ENCODE data around the gene ANKRD33B.
"Not testable (repeated sequence)": the region's sequence is repeated elsewhere in the genome, so short reads cannot be mapped to it uniquely, and the experiment has no call there.

ANKRD33B gene

DNA sequence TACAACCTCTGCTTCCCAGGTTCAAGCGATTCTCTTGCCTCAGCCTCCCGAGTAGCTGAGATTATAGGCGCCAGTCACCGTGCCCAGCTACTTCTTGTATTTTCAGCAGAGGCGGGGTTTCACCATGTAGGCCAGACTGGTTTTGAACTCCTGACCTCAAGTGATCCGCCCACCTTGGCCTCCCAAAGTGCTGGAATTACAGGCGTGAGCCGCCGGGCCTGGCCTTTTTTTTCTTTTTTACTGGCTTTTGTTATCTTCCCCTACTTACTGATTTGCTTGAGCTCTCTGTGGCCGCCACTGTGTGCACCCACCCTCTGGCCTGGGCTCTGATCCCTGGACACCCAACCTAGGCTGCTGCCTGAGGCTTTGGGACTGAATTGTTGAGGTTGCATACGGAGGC lies 60.3 kb downstream of the ANKRD33B start:
- DNase-seq, result no peak

DNA sequence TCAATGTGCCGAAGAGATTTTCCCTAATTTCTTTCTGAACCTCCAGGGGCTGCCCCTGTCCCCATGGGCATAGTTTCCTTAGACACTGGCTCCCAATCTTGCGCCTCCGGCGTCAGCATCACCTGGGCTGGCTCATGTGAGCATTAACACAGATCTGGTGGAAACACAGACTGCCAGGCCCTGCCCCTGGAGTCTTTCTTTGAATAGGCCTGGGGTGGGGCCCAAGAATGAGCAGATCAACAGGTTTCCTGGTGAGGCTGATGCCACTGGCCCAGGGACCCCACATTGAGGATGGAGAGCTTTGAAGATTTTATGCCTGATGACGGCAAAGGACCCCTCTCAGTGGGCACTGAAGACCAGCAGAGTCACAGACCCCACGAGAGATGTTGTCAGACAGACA lies 60.8 kb downstream of the ANKRD33B start:
- DNase-seq, result no peak

DNA sequence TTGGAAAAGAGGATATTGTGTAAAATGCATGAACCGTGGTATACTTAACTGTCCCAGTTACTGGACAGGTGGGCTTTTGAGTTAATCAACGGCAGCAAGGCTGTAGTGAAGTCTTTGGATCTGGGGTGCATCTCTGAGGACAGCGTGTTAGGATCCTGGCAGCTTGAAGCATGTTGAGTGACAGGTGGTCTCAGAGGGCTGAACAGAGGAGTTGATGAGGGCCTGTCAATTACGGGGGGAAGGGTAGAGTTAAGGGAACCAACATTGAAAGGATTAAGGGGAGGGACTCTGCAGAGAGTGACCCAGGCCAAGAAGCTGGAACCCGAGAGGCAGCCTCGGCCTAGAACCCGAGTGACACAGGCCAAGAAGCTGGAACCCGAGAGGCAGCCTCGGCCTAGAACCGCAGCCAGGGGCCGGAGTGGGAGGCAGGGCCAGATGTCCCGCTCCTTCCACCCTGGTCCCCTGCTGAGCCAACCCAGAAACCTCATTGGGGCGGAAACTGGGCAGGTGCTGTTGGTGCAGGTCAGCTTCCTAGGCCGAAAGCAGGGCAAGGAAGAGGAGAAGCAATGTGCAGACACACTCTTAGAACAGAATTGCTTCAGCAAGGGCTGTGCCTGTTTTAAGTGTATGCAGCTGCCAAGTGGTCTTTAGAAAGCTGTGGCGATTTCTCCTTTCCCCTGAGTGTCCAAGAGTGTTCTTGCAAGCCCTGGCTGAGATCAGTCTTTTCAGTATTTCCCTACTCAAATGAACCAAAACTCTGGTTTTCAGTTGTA lies 62.0 kb downstream of the ANKRD33B start:
- no peak for DNase-seq

DNA sequence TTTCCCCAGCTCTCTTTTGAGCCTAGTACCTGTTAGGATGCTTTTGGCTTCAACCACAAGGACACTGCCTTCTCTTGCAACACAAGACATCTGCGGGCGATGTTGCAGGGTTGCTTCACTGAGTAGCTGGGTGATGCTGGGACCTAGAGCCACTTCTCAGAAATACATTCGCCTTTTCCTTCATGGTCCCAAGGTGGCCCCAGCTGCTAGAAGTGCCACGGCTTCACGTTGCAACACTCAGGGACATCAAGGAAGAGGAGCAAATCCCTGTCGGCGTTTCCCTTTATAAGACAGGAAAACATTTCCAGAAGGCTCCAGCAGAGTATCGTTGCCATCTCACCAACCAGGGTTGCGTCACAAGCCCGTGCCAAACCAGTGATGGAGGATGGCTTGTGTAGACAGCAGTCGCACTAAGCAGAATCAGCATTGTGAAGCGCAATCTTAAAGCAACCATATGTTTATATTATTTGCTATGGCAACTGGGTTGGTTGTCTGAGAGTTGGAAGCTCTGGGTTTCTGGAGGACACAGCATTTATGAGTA lies 62.7 kb downstream of the ANKRD33B start:
- peak; percentile 88 for DNase-seq

GRCh38 chr5:10627160-10627701 lies 63.4 kb downstream of the ANKRD33B start:
- DNase-seq, result no peak

GRCh38 chr5:10628601-10629000 lies 64.7 kb downstream of the ANKRD33B start:
- no peak for DNase-seq

GRCh38 chr5:10629682-10630081 lies 65.8 kb downstream of the ANKRD33B start:
- no peak for DNase-seq

DNA sequence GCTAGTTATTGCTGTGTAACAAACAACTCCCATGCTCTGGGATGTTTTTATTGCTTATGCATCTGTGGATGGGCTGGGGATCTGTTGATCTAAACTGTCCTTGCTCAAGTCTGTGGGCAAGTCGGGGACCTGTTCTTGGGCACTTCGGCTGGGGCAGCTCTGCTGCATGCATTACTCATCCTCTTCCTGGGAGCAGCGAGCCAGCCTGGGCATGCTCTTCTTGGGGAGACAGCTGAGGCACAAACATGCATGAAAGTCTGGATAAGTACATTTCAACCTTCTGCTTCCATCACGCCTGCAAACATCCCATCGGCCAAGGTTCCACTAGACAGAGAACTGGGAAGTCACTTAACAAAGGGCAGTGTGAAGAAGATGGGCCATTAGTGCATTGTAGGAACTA lies 66.3 kb downstream of the ANKRD33B start:
- no peak for DNase-seq

GRCh38 chr5:10630744-10631143 lies 66.9 kb downstream of the ANKRD33B start:
- not testable (repeated sequence) for DNase-seq

DNA sequence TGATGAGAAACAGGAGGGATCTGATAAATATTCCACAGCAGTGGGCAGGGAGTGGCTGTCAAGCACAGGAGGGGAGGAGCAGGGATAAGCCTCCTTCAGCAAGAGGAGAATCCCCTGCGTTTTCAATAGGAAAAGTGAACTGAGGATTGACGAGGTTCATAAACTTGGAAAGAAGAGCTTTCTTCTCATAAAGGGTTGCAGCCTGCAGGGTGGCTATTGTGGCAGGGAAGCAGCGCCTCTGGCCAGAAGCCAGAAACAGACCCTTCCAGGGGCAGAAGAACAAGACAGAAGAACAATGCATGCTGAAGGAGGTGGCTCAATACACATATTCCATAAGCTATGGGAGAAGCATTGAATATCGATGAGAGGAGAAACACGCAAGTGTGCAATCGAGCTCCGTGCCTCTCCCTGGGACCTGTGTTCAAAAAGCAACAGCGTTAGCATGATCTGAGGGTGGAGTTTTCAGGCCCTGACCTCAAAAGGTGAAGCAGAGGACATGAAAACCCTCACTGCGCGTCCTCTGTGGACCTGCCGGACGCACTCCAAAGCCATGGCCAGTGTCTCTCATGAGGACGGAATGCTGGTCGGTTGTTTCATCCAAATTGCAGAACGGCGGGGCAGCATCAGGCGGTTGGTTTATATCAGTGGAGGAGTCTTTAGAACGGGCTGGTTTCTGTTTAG lies 67.6 kb downstream of the ANKRD33B start:
- no peak for DNase-seq

DNA sequence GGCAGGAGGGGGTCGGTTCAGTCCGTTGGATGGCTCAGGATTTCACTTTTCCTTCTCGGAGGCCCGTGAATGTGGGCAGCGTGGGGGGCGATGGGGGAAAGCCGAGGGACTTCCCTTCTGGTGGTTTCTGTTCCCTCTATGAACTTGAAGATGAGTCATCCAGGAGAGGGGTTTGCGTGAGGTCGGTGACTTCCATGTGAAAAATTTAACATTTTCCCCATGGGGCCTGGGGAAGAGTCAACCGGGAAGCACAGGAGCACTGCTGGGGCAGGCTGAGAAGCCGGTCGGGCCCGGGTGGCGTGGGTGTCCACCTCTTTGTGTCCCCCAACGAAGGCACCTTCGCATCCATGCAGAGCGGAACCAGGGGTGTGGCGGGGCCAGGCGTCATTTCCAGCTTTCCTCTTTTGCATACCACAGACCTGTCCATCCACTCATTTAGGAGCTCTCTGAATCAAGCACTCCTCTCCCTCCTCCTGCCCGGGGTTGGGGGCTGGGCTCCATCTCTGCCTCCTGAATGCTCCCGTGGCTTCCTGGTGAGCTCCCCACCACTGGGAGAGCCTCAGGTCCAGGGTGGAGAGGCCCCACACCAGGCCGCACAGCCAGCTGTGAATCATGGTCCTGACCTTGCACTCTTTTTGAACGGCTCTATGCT lies 68.4 kb downstream of the ANKRD33B start:
- peak; percentile 56 for DNase-seq

DNA sequence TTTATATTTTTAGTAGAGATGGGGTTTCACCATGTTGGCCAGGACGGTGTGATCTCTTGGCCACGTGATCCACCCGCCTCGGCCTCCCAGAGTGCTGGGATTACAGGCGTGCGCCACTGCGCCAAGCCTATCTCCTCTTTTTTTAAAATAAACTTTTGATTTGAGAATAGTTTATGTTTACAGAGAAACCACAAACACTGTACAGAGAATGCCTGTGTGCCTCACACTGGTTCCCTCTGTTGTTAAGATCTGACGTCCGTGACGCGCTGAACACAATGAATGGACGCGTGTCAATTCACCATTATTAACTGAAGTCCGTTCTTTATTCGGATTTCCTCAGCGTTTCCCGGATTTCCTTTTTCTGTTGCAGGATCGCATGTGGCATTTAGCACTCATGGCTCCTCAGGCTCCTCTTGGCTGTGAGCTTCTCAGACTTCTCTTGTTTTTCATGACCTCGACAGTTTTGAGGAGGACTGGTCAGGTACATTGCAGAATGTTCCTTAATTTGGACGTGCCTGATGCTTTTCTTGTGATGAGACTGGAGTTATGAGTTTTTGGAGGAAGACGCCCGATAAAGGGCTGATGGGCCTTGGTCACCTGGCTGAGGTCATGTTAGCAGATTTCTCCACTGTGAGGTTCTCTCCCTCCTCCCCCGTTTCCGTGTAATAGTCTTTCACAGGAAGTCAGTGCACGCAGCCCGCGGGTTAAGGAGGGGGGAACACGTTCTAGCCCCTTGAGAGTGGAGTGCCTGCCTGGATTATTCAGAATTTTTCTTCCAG lies 69.6 kb downstream of the ANKRD33B start:
- DNase-seq, result no peak

GRCh38 chr5:10634050-10634449 lies 70.2 kb downstream of the ANKRD33B start:
- DNase-seq, result no peak

DNA sequence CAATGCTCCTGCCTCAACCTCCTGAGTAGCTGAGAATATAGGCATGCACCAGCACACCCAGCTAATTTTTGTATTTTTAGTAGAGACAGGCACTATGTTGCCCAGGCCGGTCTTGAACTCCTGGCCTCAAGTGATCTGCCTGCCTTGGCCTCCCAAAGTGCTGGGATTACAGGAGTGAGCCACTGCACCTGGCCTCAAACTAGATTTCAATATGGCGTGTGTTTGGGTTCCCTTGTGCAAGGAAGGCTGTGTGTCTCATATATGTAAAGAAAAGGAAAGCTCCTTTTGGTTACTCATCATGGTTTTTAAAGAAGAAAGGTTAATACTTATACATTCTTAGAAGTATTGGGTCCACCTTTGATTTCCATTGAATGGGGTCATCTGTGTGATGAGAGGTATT lies 70.7 kb downstream of the ANKRD33B start:
- DNase-seq, result no peak

DNA sequence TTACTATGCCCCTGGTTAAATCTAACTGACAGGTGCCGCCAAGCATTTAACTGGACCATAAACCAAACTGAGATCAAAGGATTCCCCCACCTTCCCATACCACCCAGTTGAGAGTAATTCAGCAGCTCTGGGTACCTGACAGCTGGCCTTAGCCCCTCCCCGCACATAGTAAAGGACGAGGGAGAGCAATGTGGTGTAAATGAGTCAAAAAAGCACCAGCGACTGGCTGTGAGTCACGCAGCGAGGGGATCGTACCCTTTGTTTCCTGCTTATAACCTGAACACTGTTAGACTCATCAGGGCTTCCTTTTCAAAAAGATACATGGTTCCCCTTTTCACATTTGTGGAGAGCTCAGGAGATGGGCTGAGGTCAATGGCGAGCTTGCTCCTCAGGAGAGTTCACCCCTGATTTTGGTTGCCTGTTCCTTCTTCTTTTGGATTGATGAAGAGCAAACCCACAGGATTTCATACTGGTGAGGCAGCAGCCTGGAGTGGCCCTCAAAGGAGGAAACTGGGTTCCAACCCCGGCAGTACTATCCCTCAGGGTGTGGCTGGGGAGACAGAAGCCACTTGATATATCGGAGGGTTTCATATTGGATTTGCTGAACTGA lies 71.5 kb downstream of the ANKRD33B start:
- peak; percentile 94 for DNase-seq

GRCh38 chr5:10635867-10636350 lies 72.0 kb downstream of the ANKRD33B start:
- no peak for DNase-seq

GRCh38 chr5:10636363-10637142 lies 72.7 kb downstream of the ANKRD33B start:
- DNase-seq, result no peak

DNA sequence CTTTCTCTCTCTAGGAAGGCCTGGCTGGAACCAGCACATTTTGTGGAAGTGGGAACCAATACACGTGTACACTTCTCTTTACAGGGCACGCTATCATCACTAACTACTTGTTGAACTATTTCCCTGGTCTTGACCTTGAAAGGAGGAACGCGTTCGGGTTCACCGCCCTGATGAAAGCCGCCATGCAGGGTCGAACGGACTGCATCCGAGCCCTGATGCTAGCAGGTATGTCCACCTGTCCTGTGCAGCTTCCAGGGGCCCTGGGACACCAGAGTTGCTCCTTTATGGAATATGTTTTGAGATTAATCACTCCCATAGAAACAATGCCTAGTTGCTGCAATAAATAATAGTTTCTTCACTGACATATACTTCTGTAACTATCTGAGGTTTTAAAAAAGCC lies 74.1 kb downstream of the ANKRD33B start:
- DNase-seq, result no peak

GRCh38 chr5:10638723-10639122 lies 74.9 kb downstream of the ANKRD33B start:
- DNase-seq, result not testable (repeated sequence)

DNA sequence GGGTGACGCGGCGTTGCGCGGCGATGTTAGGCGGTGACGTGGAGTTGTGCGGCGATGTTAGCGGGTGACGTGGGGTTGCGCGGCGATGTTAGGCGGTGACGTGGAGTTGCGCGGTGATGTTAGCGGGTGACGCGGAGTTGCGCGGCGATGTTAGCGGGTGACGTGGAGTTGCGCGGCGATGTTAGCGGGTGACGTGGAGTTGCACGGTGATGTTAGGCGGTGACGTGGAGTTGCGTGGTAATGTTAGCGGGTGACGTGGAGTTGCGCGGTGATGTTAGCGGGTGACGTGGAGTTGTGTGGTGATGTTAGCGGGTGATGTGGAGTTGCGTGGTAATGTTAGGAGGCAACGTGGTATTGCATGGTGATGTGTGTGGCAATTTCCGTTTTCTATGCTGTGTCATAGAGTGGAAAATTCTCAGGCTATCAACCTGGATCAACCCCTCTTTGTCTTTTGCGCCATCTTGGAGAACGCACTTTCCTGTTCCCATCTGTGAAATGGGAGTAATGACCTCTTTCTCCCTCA lies 76.0 kb downstream of the ANKRD33B start:
- DNase-seq, result no peak

- DNase-seq, result no peak
Observed at GRCh38 chr5:10642367-10642766, 78.5 kb downstream of the ANKRD33B start.
